ENCODE data around the gene AUTS2.

AUTS2 gene

GRCh38 chr7:69645683-69646082 lies 47.4 kb downstream of the AUTS2 start:
- Histone ChIP-seq H3K36me3 (ENCODE audit: low read length) (no peaks in the 10 kb centered on the region), H3K9me2 (replicated peaks; ENCODE audit: insufficient read depth, low read length) (no peaks in the 10 kb centered on the region), H3K9me3 (ENCODE audit: insufficient read depth, low read length) (no peaks in the 10 kb centered on the region), H3K79me2 (ENCODE audit: insufficient read depth, low read length) (peaks cover 70% of the 10 kb centered on the region), H3F3A (ENCODE audit: insufficient read depth) (no peaks in the 10 kb centered on the region), H4K20me1 (ENCODE audit: low read depth, low read length) (peaks cover 11% of the 10 kb centered on the region), H2AFZ (ENCODE audit: low read depth, low read length, severe bottlenecking) (no peak overlapping the region), H3K4me3 (ENCODE audit: insufficient read depth, low read length, poor library complexity, severe bottlenecking) (no peak overlapping the region), H3K9ac (ENCODE audit: low read length) (no peak overlapping the region), H3K4me2 (ENCODE audit: low read depth, low read length, poor library complexity, severe bottlenecking) (no peak overlapping the region), H3K27ac (ENCODE audit: low read depth, low read length) (no peak overlapping the region), H3K27me3 (ENCODE audit: low read length) (no peaks in the 10 kb centered on the region)
- TF ChIP-seq, protein P1, sequence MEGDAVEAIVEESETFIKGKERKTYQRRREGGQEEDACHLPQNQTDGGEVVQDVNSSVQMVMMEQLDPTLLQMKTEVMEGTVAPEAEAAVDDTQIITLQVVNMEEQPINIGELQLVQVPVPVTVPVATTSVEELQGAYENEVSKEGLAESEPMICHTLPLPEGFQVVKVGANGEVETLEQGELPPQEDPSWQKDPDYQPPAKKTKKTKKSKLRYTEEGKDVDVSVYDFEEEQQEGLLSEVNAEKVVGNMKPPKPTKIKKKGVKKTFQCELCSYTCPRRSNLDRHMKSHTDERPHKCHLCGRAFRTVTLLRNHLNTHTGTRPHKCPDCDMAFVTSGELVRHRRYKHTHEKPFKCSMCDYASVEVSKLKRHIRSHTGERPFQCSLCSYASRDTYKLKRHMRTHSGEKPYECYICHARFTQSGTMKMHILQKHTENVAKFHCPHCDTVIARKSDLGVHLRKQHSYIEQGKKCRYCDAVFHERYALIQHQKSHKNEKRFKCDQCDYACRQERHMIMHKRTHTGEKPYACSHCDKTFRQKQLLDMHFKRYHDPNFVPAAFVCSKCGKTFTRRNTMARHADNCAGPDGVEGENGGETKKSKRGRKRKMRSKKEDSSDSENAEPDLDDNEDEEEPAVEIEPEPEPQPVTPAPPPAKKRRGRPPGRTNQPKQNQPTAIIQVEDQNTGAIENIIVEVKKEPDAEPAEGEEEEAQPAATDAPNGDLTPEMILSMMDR (IDR thresholded peaks at IDR 0.05; ENCODE audit: insufficient read depth, low read length, poor library complexity, severe bottlenecking), result no peak
- no peak for TF ChIP-seq EZH2phosphoT487 (conservative IDR thresholded peaks at IDR 0.05; ENCODE audit: low read length)

GRCh38 chr7:69651101-69651590 lies 52.9 kb downstream of the AUTS2 start:
- no peak overlapping the region for H3K4me2 ChIP-seq (ENCODE audit: low read depth, low read length, poor library complexity, severe bottlenecking)
- no peaks in the 10 kb centered on the region for H3K27me3 ChIP-seq (ENCODE audit: low read length)
- H3K79me2 ChIP-seq (ENCODE audit: insufficient read depth, low read length), result peaks cover 71% of the 10 kb centered on the region; the same call in 1 of the 2 replicates
- no peak overlapping the region for H3K4me3 ChIP-seq (ENCODE audit: insufficient read depth, low read length, poor library complexity, severe bottlenecking)
- no peaks in the 10 kb centered on the region for H3K9me3 ChIP-seq (ENCODE audit: insufficient read depth, low read length)
- peaks cover 14% of the 10 kb centered on the region for H4K20me1 ChIP-seq (ENCODE audit: low read depth, low read length)
- no peaks in the 10 kb centered on the region for H3F3A ChIP-seq (ENCODE audit: insufficient read depth)
- H3K27ac ChIP-seq (ENCODE audit: low read depth, low read length), result no peak overlapping the region
- H3K36me3 ChIP-seq (ENCODE audit: low read length), result no peaks in the 10 kb centered on the region
- H3K9ac ChIP-seq (ENCODE audit: low read length), result no peak overlapping the region
- H2AFZ ChIP-seq (ENCODE audit: low read depth, low read length, severe bottlenecking), result no peak overlapping the region
- TF ChIP-seq, protein P1 (IDR thresholded peaks at IDR 0.05; ENCODE audit: insufficient read depth, low read length, poor library complexity, severe bottlenecking), result no peak
- TF ChIP-seq EZH2phosphoT487 (conservative IDR thresholded peaks at IDR 0.05; ENCODE audit: low read length), result no peak
- no peaks in the 10 kb centered on the region for H3K9me2 ChIP-seq (replicated peaks; ENCODE audit: insufficient read depth, low read length)

GRCh38 chr7:69652947-69653701 lies 54.8 kb downstream of the AUTS2 start:
- TF ChIP-seq, protein P1 (IDR thresholded peaks at IDR 0.05; ENCODE audit: insufficient read depth, low read length, poor library complexity, severe bottlenecking), result no peak
- no peak for TF ChIP-seq EZH2phosphoT487 (conservative IDR thresholded peaks at IDR 0.05; ENCODE audit: low read length)
- H3K4me2 ChIP-seq (ENCODE audit: low read depth, low read length, poor library complexity, severe bottlenecking), result no peak overlapping the region
- peaks cover 19% of the 10 kb centered on the region for H4K20me1 ChIP-seq (ENCODE audit: low read depth, low read length)
- no peak overlapping the region for H2AFZ ChIP-seq (ENCODE audit: low read depth, low read length, severe bottlenecking)
- peaks cover 72% of the 10 kb centered on the region for H3K79me2 ChIP-seq (ENCODE audit: insufficient read depth, low read length)
- H3K4me3 ChIP-seq (ENCODE audit: insufficient read depth, low read length, poor library complexity, severe bottlenecking), result no peak overlapping the region
- H3F3A ChIP-seq (ENCODE audit: insufficient read depth), result 0 out of 2 replicates have a peak, but pooled peaks cover 2% of the 10 kb centered on the region
- no peaks in the 10 kb centered on the region for H3K9me2 ChIP-seq (replicated peaks; ENCODE audit: insufficient read depth, low read length)
- no peaks in the 10 kb centered on the region for H3K27me3 ChIP-seq (ENCODE audit: low read length)
- no peak overlapping the region for H3K9ac ChIP-seq (ENCODE audit: low read length)
- no peaks in the 10 kb centered on the region for H3K9me3 ChIP-seq (ENCODE audit: insufficient read depth, low read length)
- no peaks in the 10 kb centered on the region for H3K36me3 ChIP-seq (ENCODE audit: low read length)
- H3K27ac ChIP-seq (ENCODE audit: low read depth, low read length), result no peak overlapping the region

Measured in SU-DHL-6 (cell line).